ENCODE data around the gene DNAJB14.

The DNAJB14 gene

DNA sequence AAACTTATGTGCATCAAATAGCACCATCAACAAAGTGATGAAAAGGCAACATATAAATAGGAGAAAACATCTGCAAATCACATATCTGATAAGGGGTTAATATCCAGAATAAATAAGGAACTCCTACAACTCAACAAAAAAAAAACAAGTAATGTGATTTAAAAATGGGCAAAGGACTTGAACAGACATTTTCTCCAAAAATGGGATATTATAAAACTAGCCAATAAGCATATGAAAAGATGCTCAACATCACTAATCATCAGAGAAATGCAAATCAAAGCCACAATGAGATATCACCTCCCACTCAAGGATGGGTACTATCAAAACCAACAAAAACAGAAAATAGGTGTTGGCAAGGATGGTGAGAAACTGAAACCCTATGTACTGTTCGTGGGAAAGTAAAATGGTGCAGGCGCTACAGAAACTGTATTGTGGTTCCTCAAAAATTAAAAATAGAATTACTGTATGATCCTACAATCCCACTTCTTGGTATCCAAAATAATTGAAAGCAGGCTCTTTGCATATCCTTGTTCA lies 2.4 kb downstream of the DNAJB14 start:
- no peak for DNase-seq

DNA sequence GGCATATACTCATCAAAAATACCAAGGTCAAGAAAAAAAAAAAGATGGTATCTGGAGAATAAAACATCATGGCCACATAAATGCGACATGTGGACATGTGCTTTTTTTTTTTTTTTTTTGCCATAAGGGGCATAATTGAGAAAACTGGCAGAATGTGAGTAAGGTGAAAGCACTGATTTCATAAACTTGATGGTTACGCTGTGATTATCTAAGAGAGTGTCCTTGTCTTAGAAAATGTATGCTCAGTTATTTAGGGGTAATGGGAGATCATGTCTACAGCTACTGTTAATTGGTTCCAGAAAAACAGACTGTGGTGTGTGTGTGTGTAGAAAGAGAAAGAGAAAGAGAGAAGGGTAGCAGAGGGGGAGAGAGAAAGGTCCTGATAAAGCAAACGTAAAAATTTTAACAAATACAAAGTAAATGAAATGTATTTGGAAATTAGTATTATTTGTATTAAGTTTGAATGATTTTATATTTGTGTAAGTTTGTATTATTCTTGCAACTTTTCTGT lies 8.1 kb downstream of the DNAJB14 start:
- no peak for DNase-seq

DNA sequence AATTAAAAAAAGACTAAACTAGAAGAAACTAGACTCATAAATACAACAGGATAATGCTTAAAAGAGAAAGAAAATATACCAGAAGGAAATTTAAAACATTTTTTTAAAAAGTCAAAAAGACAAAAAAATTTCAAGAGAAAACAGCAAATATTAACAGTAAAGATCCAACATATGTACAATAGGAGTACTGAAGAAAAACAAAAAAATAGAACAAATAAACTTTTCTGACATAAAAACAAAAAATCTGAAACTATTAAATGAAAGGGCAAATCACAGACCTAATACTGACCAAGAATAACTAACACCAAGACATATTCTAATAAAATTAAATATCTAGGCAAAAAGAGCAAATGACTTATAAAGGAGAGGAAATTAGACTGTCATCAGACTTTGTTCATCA lies 11.5 kb downstream of the DNAJB14 start:
- no peak for DNase-seq

DNA sequence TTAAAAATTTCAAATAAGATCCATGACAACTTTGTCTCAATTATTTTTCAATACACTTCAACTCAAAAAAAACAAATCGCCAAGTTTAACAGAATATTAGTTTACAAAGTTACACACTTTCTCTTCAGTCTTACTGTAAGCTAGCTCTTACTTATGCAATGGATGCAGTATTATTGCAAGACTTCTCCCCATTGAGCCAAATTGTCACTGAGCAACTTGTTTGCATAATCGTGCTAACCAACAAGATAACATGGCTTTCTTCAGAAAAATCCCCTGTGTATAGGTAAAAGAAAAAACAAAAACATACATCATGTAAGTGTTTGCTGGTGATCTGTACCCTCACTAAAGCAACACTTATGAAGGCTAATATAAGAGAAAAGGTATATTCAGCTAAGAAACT lies 18.9 kb downstream of the DNAJB14 start:
- DNase-seq, result no peak

DNA sequence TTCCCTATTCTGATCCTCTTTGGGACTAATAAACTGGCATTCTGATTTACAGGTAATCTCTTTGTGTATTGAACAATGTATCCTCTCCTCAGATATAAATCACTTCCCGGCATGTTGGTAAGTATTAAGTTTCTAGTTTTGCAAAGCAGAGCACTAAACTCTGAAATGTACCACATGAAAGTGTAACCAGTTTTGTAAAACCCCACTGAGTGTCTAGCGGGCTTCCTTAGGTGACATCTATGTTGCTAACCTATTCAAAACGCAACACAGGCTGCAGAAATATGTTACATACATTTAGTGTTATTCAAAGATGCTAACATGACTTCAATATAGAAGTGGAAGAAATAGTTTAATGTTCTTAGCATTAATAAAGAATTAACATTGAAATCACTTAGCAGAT lies 25.2 kb downstream of the DNAJB14 start:
- DNase-seq, result peak; percentile 20

DNA sequence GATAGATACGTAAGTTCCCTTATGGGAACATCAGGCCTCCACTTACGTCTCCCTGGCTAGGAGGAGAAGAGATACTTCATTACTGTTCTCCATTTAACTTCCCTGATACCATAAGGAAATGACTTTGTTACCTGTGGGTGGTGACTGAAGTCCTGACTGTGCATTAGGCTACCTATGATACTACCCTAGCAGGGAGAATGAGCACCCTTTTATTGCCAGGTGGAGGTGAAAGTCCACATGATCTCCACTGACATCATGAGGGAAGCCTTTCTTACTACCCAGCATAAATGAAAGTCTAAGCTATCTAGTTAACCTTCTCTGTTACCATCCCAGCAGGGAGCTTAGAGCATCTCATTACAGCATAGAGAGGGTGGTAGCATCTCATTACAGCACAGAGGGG lies 27.8 kb downstream of the DNAJB14 start:
- DNase-seq, result no peak

DNA sequence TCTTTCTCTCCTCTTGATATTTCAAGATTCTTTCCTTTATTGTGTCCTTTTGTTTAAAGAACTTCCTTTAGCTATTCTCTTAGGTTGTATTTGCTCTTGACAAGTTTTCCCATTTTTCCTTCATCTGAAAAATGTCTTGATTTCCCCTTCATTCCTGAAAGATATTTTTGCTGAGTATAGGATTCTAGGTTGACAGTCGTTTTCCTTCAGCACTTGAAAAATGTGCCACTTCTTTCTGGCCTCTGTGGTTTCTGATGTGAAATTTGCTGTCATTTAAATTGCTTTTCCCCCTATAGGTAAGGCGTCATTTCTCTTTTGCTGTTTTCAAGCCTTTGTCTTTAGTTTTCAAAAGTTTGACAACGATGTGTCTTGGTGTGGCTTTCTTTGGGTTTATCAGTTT lies 28.8 kb downstream of the DNAJB14 start:
- no peak for DNase-seq

DNA sequence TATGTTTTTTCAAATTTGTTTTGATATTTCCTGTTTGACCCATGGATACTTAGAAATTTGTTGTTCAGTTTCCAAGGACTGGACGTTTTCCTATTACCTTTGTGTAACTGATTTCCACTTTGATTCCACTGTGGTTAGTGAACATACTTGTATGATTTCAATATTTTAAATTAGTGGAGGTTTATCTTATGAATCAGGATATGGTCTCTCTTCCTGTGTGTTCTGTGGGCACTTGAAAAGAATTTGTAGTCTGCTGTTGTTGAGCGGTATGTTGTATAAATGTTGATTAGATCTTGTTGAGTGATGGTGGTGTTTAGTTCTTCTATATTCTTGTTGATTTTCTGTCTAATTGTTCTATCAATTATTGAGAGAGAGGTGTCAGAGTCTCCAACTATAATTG lies 31.0 kb downstream of the DNAJB14 start:
- DNase-seq, result no peak

DNA sequence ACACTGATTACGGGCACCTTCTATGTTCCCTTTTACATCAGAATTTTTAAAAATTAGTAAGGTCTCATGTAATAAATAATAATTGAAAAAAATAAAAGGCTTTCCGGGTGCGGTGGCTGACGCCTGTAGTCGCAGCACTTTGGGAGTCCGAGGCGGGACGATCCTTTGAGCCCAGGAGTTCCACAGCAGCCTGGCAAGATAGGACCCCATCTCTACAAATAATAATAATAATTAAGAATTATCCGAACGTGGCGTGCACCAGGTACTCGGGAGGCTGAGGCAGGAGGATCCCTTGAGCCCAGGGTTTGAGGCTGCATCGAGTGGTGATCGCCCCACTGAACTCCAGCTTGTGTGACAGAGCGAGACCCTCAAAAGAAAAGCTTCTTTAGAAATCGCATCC lies 51.4 kb downstream of the DNAJB14 start:
- no peak for DNase-seq

DNA sequence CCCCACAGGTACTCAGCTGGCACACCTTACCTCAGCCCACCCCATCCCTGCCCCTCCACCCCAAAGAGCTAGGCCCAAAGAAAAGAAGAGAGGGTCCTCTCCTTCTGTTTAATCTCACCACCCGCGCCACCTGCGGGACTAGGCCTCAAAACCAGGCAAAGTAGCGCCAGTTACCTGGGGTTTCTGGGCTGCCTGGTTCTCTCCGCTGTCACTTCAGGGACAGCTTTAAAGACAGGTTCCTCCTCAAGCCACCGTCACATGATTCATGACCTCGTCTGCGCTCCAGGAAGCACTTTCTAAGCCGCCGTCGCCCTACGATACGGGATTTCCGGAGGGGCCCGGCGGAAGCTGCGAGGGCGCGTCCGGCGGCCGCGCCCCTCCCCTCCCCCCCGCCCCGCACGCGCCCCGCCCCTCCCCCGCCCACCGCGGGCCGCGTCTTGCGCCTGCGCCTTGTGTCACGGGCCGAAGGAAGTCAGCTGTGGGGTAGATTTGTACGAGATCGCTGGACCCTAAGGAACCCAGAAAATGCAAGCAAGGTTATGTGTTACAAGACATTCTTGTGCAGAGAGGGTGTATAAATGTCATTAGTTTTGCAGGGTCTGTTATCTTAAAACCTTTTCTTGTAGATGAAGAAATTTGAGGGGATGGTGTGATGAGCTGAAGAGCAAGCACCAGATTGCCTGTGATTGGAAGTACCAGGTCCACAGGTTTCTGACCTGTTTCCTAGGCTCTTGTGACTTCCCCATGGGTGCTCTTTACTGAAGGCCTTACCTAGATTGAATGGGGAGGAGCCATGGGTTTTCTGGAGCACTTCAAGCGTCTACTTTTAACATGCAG lies 52.0 kb downstream of the DNAJB14 start, which contains the start of gene LAMTOR3:
TSS of gene LAMTOR3 (minus strand) at position 267 of the 837 bp plus-strand sequence. CDS start 464 bp downstream, outside the sequence.
- peak; percentile 90 for DNase-seq

DNA sequence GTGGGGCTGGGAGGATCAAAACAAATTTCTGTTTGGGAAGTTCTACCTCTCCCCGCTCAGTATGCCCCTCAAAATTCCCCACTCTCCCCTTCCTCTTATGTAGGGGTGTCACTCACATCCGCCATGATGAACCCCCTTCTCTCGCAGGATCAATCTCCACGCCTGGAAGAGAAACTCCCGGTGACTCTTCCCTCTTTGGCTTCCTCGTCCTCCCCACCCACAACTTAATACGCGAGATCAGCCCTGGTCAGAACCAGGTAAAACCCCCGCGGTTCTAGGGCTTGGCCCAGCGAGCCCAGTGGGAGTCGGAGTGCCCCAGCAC lies 52.6 kb downstream of the DNAJB14 start:
- DNase-seq, result no peak

DNA sequence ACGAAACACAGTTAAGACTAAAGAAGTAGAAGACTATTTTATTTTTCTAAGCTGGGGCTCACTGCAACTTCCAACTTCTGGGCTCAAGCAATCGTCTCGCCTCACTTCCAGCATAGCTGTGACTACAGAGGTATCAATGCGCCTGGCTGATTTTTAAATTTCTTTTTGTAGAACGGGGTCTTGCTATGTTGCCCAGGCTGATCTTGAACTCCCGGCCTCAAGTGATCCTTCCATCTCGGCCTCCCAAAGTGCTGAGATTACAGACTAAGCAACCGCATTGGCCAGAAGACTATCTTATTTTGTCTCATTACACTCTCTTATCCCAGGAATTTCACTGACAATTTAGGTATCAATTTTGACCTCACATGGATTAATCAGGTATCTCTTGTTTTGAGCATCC lies 53.4 kb downstream of the DNAJB14 start:
- DNase-seq, result no peak

DNA sequence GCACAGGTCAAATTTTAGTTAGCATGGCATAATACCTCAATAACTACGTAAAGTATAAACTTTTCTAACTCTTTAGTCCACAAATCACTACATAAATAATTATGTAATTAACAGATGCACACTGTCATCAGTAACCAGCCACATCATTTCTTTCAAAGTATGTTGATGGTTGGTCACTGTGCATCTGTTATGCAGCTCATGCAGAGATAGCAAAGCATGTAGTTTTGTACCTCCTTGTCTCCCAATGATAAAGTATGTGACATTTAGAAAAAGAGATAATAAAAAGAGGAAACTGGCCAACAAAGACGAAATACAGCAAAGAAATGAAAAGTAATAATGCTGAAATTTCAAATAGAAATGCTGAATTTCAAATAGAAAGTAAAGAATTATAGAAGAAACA lies 55.1 kb downstream of the DNAJB14 start:
- DNase-seq, result no peak

DNA sequence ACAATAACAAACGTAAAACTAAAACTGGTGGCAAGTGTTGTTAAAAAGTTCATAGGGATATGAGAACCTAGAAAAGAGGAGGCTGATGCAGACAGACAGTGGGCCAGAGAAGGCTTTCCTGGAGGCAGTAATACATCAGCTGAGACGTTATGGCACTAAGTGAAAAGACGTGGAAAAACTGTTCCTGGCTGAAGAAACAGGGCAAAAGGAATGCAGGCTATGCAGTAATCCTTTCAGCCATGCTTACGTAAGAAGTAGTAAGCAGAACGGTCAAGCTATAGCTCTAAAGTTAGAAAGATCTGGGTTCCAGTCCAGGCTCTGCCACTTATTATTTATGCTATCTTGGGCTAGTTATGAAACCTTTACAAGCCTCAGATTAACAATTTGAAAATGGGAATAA lies 58.6 kb downstream of the DNAJB14 start:
- DNase-seq, result no peak

DNA sequence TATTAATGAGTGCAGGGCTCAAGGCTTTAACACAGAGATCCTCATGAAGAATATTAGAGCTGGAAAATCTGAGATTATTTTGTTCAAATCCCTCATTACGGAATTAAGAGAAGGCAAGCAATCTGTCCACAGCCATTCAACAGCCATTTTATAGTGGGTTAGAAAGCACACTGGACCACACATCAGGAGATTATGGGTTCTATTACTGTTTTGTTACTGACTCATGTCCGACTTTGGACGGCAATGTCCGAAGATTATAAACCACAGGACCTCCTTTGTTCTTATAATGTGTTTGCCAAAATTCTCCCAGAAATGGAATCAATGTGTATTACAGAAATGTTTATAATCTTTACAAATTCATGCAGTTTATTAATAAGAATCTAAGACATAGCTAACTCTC lies 60.3 kb downstream of the DNAJB14 start:
- no peak for DNase-seq

DNA sequence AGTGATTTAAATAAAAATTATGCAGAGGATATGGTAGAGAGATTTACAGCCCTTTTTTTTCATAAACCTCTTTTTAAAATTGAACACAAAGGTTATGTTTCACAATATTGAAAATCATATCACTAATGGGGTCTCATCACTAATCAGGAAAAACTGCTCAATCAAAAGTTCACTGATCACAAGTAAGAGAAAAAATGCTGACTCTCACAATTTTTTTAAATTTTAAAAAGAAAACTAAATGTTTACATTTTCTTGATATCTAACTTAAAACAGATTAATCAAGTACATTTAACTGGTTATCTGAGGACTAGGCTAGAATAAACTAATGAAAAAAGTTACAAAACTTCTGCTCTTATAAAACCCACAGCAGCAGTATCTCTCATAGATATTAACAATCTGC lies 60.7 kb downstream of the DNAJB14 start:
- DNase-seq, result no peak

DNA sequence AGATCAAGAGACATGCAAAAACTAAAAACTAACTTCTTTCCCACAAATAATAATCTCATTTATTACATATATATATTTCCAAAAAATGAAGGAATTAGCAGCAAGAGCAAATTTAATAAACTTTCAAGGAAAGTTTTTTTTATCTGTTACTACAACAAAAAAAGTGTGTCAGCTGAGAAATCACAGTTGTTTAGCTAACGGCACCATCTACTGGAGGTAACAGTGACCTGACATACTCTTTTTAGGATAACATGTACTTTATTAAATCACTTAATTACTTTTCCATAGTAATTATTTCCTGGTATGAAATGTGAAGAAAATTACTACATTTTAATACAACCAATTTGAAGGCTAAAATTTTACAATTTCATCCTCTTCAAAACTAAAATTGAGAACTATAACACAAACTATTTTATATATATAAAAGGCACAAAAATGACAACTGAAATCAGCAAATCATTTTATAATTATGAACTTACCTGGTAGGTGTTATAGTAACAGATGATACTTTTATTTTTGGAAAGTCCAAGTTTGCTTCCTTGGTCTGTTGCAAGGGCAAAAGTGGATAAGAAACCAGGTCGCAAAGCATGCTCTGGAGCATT lies 61.3 kb downstream of the DNAJB14 start:
- peak; percentile 46 for DNase-seq

DNA sequence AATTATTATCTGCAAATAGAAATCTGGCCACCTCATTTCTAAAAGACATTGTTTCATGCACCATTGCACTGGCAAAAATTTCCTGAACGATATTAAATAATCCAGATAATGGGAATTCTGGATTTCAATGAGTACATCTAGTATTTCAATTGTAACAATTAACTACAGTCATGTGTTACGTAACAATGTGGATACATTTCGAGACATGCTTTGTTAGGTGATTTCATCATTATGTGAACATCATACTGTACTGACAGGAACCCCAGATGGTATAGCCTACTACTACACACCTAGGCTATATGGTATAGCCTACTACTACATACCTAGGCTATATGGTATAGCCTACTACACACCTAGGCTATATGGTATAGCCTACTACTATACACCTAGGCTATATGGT lies 67.0 kb downstream of the DNAJB14 start:
- DNase-seq, result no peak

DNA sequence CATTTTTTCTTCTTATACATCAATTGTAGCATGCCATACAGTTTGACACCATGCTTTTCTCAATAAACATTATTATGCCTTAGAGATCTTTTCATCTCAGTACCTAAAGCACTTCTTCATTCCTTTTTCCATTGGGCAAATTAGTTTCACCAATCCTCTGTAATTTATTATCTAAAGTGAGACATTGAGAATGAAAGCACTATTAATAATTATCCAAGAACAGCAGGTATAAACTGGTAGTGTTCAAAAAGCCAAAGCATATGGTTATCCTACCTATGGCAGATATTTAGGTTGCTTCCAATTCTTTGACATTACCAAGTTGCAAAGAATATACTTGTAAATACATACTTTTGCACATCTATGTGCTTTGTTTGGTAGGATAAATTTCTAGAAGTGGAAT lies 67.8 kb downstream of the DNAJB14 start:
- DNase-seq, result no peak

DNA sequence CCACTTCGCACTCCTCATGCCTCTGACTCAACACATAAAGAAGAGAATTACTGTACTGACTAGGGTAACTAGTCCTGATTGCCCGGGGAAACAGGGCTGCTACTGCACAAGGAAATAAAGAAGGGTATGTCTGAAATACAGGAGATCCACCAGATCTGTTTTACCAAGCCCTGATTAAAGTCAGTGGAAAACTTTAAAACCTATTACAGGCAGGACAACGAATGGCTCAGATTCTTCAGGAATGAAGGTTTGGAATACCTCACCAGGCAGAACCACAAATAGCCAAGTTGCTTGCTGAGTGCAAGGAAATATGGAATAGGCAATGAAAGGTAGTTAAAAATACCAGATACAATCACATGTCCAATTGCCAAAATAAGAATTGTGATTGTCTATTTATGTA lies 69.5 kb downstream of the DNAJB14 start:
- DNase-seq, result no peak

DNA sequence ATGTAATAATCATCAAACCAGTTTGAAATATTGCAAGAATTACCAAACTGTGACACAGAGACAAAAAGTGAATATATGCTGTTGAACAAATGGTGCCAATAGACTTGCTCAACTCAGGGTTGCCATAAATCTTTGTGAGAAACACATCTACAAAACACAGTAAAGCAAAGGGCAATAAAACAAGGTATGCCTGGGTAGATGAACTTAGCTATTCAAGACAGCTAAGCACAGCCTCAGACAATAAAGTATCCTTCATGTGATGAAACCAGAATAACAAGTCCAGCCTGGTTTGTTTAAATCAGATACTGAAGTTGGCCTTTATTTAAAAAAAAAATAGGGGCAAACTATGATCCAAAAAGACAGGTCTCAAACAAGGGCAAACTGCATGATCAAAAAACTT lies 71.3 kb downstream of the DNAJB14 start:
- DNase-seq, result no peak

DNA sequence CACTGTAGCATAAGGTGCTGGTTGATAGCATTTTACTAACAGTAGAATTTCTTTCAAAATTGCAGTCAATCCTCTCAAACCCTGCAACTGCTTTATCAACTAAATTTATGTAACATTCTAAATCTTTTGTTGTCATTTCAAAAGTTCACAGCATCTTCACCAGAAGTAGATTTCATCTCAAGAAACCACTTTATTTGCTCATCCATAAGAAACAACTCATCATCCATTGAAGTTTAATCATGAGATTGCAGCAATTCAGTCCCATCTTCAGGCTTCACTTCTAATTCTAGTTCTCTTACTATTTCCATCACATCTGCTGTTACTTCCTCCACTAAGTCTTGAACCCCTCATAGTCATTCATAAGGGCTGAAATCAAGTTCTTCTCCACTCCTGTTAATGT lies 73.8 kb downstream of the DNAJB14 start:
- no peak for DNase-seq

DNA sequence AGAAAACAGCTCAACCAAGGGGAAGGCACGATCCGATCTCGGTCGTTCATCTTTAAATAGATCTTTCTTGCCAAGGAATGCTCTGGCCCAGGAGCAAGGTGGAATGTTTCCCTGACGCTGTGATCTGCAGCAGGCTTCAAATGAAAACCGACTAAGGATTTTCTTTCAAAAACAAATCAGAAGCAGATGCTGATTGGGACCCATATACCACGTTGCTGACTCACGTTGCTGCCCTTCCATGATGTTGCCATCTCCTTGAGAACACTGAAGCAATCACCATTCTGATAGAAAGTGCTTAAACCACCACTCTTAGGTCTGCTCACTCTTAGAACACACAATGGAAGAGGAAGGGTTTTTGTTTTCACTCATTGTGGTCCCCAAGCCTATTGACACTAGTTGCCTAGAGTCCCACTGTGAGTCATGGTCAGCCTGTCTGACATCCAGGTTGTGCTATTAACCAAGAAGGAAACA lies 78.3 kb downstream of the DNAJB14 start:
- DNase-seq, result no peak

DNA sequence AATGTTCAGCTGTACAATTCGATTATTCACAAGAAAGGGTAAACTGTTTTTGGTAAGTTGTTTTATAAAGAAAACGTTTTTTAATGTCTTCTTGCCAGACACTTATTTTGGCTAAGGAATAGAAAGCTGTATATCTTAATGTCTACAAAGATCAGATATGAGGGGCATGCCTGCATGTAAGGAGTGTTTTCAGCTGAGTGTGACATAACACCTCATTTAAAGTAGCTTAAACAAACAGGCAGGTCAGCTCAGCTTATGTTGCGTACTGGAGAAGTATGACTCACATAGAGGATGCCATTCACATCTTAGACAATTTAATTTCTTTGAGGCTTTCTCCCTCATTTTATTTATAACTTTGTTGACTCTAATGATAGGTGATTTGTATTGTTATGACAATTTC lies 82.6 kb downstream of the DNAJB14 start:
- DNase-seq, result no peak

Data from central memory CD4-positive, alpha-beta T cell (primary cell).